Measurements from ENCODE around the gene SPDYC. TPM values are rescaled to one million over a fixed set of nuclear protein-coding genes. Genes with fewer than 3 reads are reported as not detected.

The SPDYC gene
- total RNA-seq, 1 donor from 2014 or later, result not detected

GRCh38 chr11:65206901-65207300 lies 36.9 kb downstream of the SPDYC start:
- ATAC-seq, result no peak

- no peak for ATAC-seq
Measured at GRCh38 chr11:65207918-65208784, 38.1 kb downstream of the SPDYC start.

GRCh38 chr11:65208785-65209710 lies 39.0 kb downstream of the SPDYC start:
- ATAC-seq, result no peak

- peak; percentile 24 for ATAC-seq
Measured at GRCh38 chr11:65209711-65210360, 39.8 kb downstream of the SPDYC start.

GRCh38 chr11:65210361-65210731 lies 40.3 kb downstream of the SPDYC start:
- no peak for ATAC-seq

GRCh38 chr11:65210748-65211147 lies 40.7 kb downstream of the SPDYC start:
- ATAC-seq, result no peak

- no peak for ATAC-seq
Measured at GRCh38 chr11:65211293-65212105, 41.5 kb downstream of the SPDYC start.

GRCh38 chr11:65212226-65212801 lies 42.3 kb downstream of the SPDYC start:
- no peak for ATAC-seq

- peak; percentile 19 for ATAC-seq
Measured at GRCh38 chr11:65213322-65214211, 43.5 kb downstream of the SPDYC start.

- ATAC-seq, result no peak
Measured at GRCh38 chr11:65214212-65214845, 44.3 kb downstream of the SPDYC start.

- ATAC-seq, result peak; percentile 25
Measured at GRCh38 chr11:65215441-65216076, 45.5 kb downstream of the SPDYC start.

GRCh38 chr11:65216830-65217229 lies 46.8 kb downstream of the SPDYC start:
- no peak for ATAC-seq

GRCh38 chr11:65217441-65218423 lies 47.7 kb downstream of the SPDYC start:
- ATAC-seq, result no peak

GRCh38 chr11:65218446-65218845 lies 48.4 kb downstream of the SPDYC start:
- no peak for ATAC-seq

GRCh38 chr11:65219930-65220213 lies 49.8 kb downstream of the SPDYC start:
- ATAC-seq, result no peak

GRCh38 chr11:65221026-65221425 lies 51.0 kb downstream of the SPDYC start:
- no peak for ATAC-seq
